ENCODE results near the gene TMPRSS13. TPM values are rescaled to one million over a fixed set of nuclear protein-coding genes. Genes with fewer than 3 reads are reported as not detected.

TMPRSS13 gene
- polyA plus RNA-seq, 1 experiment = not detected

GRCh38 chr11:117872975-117873827 is 56.0 kb downstream of the TMPRSS13 start:
- DNase-seq (ENCODE audit: low read depth, low spot score) = no peak
- POLR2A ChIA-PET = no interaction called here
- H3K9me3 ChIP-seq (ENCODE audit: control insufficient read depth, insufficient read depth, low read length) = no peaks in the 10 kb centered on the region; the same call in 1 of the 2 replicates
- H3K27me3 ChIP-seq (ENCODE audit: control insufficient read depth, insufficient read depth, low read length) = peaks cover 54% of the 10 kb centered on the region
- H3K4me3 ChIP-seq (ENCODE audit: low read depth, low read length) = no peak overlapping the region
- H3K27ac ChIP-seq (ENCODE audit: low read depth, low read length) = no peak overlapping the region
- no peak for TF ChIP-seq CTCF (IDR thresholded peaks at IDR 0.05; ENCODE audit: low read depth, low read length)
- CTCF ChIA-PET = no interaction called here

GRCh38 chr11:117872420-117872961 is 56.7 kb downstream of the TMPRSS13 start:
- no peak overlapping the region for H3K27ac ChIP-seq (ENCODE audit: low read depth, low read length)
- H3K27me3 ChIP-seq (ENCODE audit: control insufficient read depth, insufficient read depth, low read length) = peaks cover 54% of the 10 kb centered on the region
- POLR2A ChIA-PET = no interaction called here
- CTCF ChIA-PET = no interaction called here
- DNase-seq (ENCODE audit: low read depth, low spot score) = no peak
- H3K4me3 ChIP-seq (ENCODE audit: low read depth, low read length) = no peak overlapping the region
- no peak for TF ChIP-seq CTCF (IDR thresholded peaks at IDR 0.05; ENCODE audit: low read depth, low read length)
- H3K9me3 ChIP-seq (ENCODE audit: control insufficient read depth, insufficient read depth, low read length) = no peaks in the 10 kb centered on the region; the same call in 1 of the 2 replicates

GRCh38 chr11:117871784-117872183 is 57.4 kb downstream of the TMPRSS13 start:
- TF ChIP-seq CTCF (IDR thresholded peaks at IDR 0.05; ENCODE audit: low read depth, low read length) = no peak
- H3K9me3 ChIP-seq (ENCODE audit: control insufficient read depth, insufficient read depth, low read length) = no peaks in the 10 kb centered on the region; the same call in 1 of the 2 replicates
- no peak overlapping the region for H3K27ac ChIP-seq (ENCODE audit: low read depth, low read length)
- H3K27me3 ChIP-seq (ENCODE audit: control insufficient read depth, insufficient read depth, low read length) = peaks cover 47% of the 10 kb centered on the region
- ChIA-PET POLR2A (no interaction called here), CTCF (no interaction called here)
- H3K4me3 ChIP-seq (ENCODE audit: low read depth, low read length) = no peak overlapping the region
- DNase-seq (ENCODE audit: low read depth, low spot score) = no peak

- TF ChIP-seq CTCF (IDR thresholded peaks at IDR 0.05; ENCODE audit: low read depth, low read length) = no peak
- Histone ChIP-seq H3K4me3 (ENCODE audit: low read depth, low read length) (no peak overlapping the region), H3K27ac (ENCODE audit: low read depth, low read length) (no peak overlapping the region), H3K27me3 (ENCODE audit: control insufficient read depth, insufficient read depth, low read length) (peaks cover 46% of the 10 kb centered on the region), H3K9me3 (ENCODE audit: control insufficient read depth, insufficient read depth, low read length) (no peaks in the 10 kb centered on the region; the same call in 1 of the 2 replicates)
- ChIA-PET POLR2A (no interaction called here), CTCF (no interaction called here)
- DNase-seq (ENCODE audit: low read depth, low spot score) = no peak
These were observed 58.0 kb downstream of the TMPRSS13 start for GRCh38 chr11:117871160-117871559.

Measured in AG04450 (cell line).